Mucosa of descending colon (tissue), 3 donors: ENCODE measurements around the gene TNIP1. TPM values are rescaled to one million over a fixed set of nuclear protein-coding genes. Genes with fewer than 3 reads are reported as not detected.
A peak's percentile ranks its signal among the peaks of the same experiment; 100 is the strongest.

Experiments
- ATAC-seq: fragments of 200-7000 bp; cut with Tn5 transposase; one replicate; pipeline ENCODE4 v1.9.1; 2020; ENCODE audit warnings: mild to moderate bottlenecking, moderate library complexity
- DNase-seq, 3 donors: peaks; one replicate each; pipeline ENCODE4 v3.0.0-alpha.2; 2020
- H3K36me3 ChIP-seq: fragments of 200-600 bp; one replicate; pipeline ENCODE4 v1.8.0; 2021; ENCODE audit warnings: low read depth, mild to moderate bottlenecking
- H3K4me1 ChIP-seq: fragments of 200-600 bp; one replicate; pipeline ENCODE4 v1.8.0; 2021; ENCODE audit warnings: low read depth, mild to moderate bottlenecking
- H3K4me3 ChIP-seq: fragments of 200-600 bp; one replicate; pipeline ENCODE4 v1.8.0; 2021; ENCODE audit warnings: mild to moderate bottlenecking
- H3K9me3 ChIP-seq: fragments of 200-600 bp; one replicate; pipeline ENCODE4 v1.8.0; 2021; ENCODE audit warnings: mild to moderate bottlenecking
- CTCF ChIP-seq: fragments of 200-600 bp; IDR thresholded peaks from one replicate; pipeline ENCODE4 v1.8.0; 2022; ENCODE audit warnings: antibody characterized with exemption, mild to moderate bottlenecking
- intact Hi-C, 2 donors: fragments of 100-400 bp; cut with DNase I in 1 of 2; cut with micrococcal nuclease in 1 of 2; formaldehyde crosslinking; loops; one replicate each; pipeline versions ENCODE4 v1.11.0 to v1.11.1; 2022; cut with DNase I, micrococcal nuclease
- total RNA-seq, 3 donors: library from RNA; stranded (reverse); fragmentation: NEBNext Ultra II Directional in 2 of 3; extraction: Animal tissue kit (Norgen Biotek cat#: 25700) in 2 of 3; gene quantifications; one replicate each; pipeline versions ENCODE4 v1.2.1 to v1.2.4, GENCODE V29; 2021 to 2023
- donor health status: DM: no; HTN: no; CAD: no; lungs with moderate emphysema.
- donor health status: DM: no; HTN: no; CAD: no.
- donor health status: DM: no; HTN: yes; CAD: no.

Gene TNIP1
- total RNA-seq, 3 donors from 2014 or later = 140 to 218 (median 156) TPM

DNA sequence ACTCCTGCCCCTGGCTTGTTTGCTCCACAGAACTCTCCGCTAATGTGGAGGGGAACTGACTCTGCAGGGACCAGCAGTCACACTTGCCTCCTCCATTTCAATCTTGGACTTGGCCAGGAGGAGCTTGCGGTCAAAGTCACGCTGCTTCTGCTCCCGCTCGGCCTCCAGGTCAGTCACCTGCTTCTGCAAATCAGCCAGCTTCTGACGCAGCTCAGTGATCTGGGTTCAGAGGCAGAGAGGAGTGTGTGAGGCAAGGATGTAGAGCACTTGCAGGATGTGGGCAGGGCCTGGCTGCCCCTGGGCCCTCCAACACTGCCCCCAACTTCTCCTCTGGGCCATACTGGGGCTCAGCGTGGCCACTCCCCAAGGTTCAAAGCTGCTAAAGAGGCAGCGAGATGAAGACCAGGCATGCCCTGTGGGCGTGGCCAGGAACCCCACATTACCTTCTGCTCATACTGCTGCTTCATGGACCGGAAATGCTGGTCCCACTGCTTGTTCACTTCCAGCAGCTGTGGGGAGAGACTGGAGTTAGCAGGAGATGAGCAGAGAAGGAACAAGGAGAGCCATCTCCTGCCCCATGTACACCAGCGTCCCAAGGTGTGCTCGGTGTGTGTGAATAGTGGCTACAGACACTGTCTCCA lies 38.3 kb downstream of the TNIP1 start:
- DNase-seq (no peak), ATAC-seq (no peak)
- intact Hi-C loops = no loop called here
- Histone ChIP-seq H3K4me1 (no peaks in the 10 kb centered on the region), H3K9me3 (no peaks in the 10 kb centered on the region), H3K4me3 (no peak overlapping the region), H3K36me3 (peaks cover 13% of the 10 kb centered on the region)
- TF ChIP-seq CTCF = no peak

DNA sequence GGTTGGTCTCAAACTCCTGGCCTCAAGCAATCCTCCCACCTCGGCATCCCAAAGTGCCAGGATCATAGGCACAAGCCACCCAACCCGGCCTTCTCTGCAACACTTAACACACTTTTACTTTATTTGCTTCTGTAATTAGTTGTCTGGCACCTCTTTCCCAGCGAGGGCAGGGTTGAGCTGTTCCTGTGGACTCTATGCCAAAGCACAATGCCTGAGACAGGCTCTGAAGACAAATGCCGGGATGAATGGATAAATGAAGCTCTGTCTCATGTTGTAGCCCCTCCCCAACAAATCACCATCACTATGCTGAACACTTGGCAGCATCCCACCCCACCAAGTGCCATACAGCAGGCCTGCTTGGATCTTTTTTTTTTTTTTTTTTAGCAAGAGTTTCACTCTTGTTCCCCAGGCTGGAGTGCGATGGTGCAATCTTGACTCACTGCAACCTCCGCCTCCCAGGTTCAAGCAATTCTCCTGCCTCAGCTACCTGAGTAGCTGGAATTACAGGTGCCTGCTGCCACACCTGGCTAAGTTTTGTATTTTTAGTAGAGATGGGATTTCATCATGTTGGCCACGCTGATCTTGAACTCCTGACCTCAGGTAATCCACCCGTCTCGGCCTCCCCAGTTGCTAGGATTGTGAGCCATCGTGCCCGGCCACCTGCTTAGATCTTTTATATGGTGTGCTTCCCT lies 39.1 kb downstream of the TNIP1 start:
- DNase-seq (no peak), ATAC-seq (no peak)
- H3K4me3 ChIP-seq = no peak overlapping the region
- TF ChIP-seq CTCF = no peak
- peaks cover 12% of the 10 kb centered on the region for H3K36me3 ChIP-seq
- no peaks in the 10 kb centered on the region for H3K4me1 ChIP-seq
- no peaks in the 10 kb centered on the region for H3K9me3 ChIP-seq
- intact Hi-C loops = no loop called here

GRCh38 chr5:151040211-151040747 lies 40.6 kb downstream of the TNIP1 start:
- no peaks in the 10 kb centered on the region for H3K4me1 ChIP-seq
- DNase-seq (no peak), ATAC-seq (peak; percentile 57)
- no peaks in the 10 kb centered on the region for H3K9me3 ChIP-seq
- intact Hi-C loops = no loop called here
- no peak for TF ChIP-seq CTCF
- peaks cover 12% of the 10 kb centered on the region for H3K36me3 ChIP-seq
- H3K4me3 ChIP-seq = no peak overlapping the region

DNA sequence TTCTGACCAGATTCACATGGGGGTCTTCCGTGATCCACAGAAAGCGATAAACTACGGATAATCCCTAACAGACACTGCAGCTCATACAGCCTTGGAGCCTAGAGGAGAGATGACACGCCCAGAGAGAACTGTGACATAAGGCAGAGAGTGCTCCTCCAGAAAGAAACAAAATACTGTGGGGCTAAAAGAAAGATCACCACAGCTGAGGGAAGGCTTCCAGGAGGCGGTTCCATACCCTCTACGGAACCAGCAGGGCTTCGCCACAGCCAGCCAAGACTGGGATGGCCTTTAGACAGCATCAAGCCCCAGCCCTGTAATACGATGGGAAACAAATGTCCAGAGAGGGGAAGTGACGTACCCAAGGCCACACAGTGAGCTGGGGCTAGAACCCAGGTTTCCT lies 41.2 kb downstream of the TNIP1 start:
- Histone ChIP-seq H3K4me3 (no peak overlapping the region), H3K4me1 (no peaks in the 10 kb centered on the region), H3K36me3 (peaks cover 15% of the 10 kb centered on the region), H3K9me3 (no peaks in the 10 kb centered on the region)
- ATAC-seq = no peak
- TF ChIP-seq CTCF = no peak
- DNase-seq = no peak
- intact Hi-C loops = no loop called here

- no peak overlapping the region for H3K4me3 ChIP-seq
- ATAC-seq (no peak), DNase-seq (no peak)
- no peaks in the 10 kb centered on the region for H3K9me3 ChIP-seq
- intact Hi-C loops = no loop called here
- TF ChIP-seq CTCF = no peak
- H3K4me1 ChIP-seq = no peaks in the 10 kb centered on the region
- peaks cover 15% of the 10 kb centered on the region for H3K36me3 ChIP-seq
These were observed 42.0 kb downstream of the TNIP1 start for GRCh38 chr5:151038801-151039238.
